UCSD-AML1 (cell line): ENCODE measurements around the gene KCNC1.

Experiments
- DNase-seq: peaks from one replicate; lab custom pipeline; 2025; ENCODE audit not compliant: unreplicated experiment; lab: John Stamatoyannopoulos, UW

KCNC1 gene

GRCh38 chr11:17734418-17734911 lies at the start of gene KCNC1:
Gene KCNC1, plus strand, starts transcription at chr11:17734781. Its CDS starts 1,222 bp downstream, at chr11:17736003.
- DNase-seq = no peak

- DNase-seq = no peak
Observed at GRCh38 chr11:17686231-17686980, 48.2 kb upstream of the KCNC1 start.

GRCh38 chr11:17687946-17688670 lies 46.5 kb upstream of the KCNC1 start:
- no peak for DNase-seq

GRCh38 chr11:17691550-17691949 lies 43.0 kb upstream of the KCNC1 start:
- no peak for DNase-seq

- DNase-seq = no peak
Observed at GRCh38 chr11:17691976-17692375, 42.6 kb upstream of the KCNC1 start.

- no peak for DNase-seq
Observed at GRCh38 chr11:17692931-17693330, 41.6 kb upstream of the KCNC1 start.

- no peak for DNase-seq
Observed at GRCh38 chr11:17693531-17693930, 41.0 kb upstream of the KCNC1 start.

GRCh38 chr11:17694494-17695110 lies 40.0 kb upstream of the KCNC1 start:
- DNase-seq = no peak

GRCh38 chr11:17695454-17696441 lies 38.8 kb upstream of the KCNC1 start:
- no peak for DNase-seq

- DNase-seq = no peak
Observed at GRCh38 chr11:17696741-17697140, 37.8 kb upstream of the KCNC1 start.

GRCh38 chr11:17697175-17697949 lies 37.2 kb upstream of the KCNC1 start:
- no peak for DNase-seq

GRCh38 chr11:17699147-17700114 lies 35.1 kb upstream of the KCNC1 start:
- no peak for DNase-seq

- no peak for DNase-seq
Observed at GRCh38 chr11:17700991-17701390, 33.6 kb upstream of the KCNC1 start.

GRCh38 chr11:17702876-17703275 lies 31.7 kb upstream of the KCNC1 start:
- no peak for DNase-seq

- DNase-seq = no peak
Observed at GRCh38 chr11:17703951-17704350, 30.6 kb upstream of the KCNC1 start.

- no peak for DNase-seq
Observed at GRCh38 chr11:17707830-17708229, 26.8 kb upstream of the KCNC1 start.

GRCh38 chr11:17711836-17712235 lies 22.7 kb upstream of the KCNC1 start:
- no peak for DNase-seq

- DNase-seq = no peak
Observed at GRCh38 chr11:17713851-17714250, 20.7 kb upstream of the KCNC1 start.

- DNase-seq = no peak
Observed at GRCh38 chr11:17714356-17714854, 20.2 kb upstream of the KCNC1 start.
